GM19463 (cell line): ENCODE results near the gene AAMDC.
"Not testable (repeated sequence)": the region's sequence is repeated elsewhere in the genome, so short reads cannot be mapped to it uniquely, and the experiment has no call there.

Source experiments
- ATAC-seq: cut with Tn5 transposase; IDR thresholded peaks from one replicate; pipeline ENCODE4 v1.9.1; 2021; ENCODE audit warnings: mild to moderate bottlenecking, moderate library complexity; ENCODE audit not compliant: unreplicated experiment

Gene AAMDC

DNA sequence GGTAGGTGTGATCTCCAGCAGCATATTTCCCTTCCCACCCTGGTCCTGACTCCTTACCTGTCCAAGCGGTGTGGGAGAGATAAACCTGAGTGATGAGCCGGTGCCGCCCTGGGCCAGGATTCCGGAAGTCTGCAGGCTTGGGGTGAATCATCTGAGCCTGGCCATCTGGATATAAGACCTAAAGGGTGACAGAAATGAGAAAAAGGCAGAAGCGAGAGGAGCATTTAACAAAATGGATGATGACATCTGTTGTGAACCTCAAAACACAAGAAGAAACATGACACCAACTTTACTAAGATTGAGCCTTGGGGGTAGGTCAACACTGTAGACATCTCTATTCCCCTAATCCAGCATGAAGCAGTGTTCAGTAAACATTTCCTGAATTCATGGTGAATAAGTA lies 62.8 kb downstream of the AAMDC start:
- ATAC-seq, result no peak

DNA sequence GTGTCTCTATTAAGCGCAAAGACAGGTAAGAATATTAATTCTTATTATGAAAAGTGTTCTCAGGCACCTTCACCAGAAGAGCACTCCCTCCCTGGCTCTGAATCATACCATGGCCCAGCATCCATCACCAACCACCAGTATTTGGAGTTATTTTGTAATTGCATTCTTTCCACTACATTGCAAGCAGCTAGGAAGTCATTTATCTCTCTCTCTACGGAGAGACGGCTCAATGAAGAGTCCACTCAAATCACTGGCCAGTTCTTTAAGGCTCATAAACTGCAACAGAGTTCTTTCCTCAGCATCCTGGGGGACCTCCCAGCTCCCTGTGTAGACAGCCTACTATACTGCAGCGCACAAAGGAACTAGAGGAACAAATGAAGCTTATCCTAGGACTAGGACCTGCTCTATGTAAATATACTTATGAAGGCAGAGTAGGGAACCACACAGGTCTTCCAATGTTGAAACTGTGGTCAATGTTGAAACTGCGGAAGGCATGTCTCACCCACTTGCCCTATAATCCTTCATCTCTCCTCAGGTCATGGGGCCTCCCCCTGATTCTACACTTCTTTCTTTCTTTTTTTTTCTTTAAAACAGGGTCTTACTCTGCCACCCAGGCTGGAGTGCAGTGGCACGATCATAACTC lies 63.4 kb downstream of the AAMDC start:
- ATAC-seq, result no peak

DNA sequence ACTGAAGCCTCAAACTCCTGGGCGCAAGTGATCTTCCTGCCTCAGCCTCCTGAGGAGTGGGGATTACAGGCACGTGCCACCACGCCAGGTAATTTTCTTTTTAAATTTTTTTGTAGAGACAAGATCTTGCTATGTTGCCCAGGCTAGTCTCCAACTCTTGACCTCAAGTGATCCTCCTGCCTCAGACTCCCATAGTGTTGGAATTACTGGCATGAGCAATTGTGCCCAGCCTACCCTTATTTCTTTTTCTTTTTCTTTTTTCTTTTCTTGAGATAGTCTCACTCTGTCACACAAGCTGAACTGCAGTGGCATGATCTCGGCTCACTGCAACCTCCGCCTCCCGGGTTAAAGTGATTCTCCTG lies 63.9 kb downstream of the AAMDC start:
- ATAC-seq, result no peak

DNA sequence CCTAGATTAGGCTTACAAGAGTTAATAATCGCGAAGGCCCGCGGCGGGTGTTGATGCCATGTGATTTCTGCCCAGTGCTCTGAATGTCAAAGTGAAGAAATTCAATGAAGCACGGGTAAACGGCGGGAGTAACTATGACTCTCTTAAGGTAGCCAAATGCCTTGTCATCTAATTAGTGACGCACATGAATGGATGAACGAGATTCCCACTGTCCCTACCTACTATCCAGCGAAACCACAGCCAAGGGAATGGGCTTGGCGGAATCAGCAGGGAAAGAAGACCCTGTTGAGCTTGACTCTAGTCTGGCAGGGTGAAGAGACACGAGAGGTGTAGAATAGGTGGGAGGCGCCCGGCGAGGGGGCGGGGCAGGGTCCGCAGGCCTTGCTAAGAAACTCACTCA lies 65.5 kb downstream of the AAMDC start:
- ATAC-seq, result no peak

DNA sequence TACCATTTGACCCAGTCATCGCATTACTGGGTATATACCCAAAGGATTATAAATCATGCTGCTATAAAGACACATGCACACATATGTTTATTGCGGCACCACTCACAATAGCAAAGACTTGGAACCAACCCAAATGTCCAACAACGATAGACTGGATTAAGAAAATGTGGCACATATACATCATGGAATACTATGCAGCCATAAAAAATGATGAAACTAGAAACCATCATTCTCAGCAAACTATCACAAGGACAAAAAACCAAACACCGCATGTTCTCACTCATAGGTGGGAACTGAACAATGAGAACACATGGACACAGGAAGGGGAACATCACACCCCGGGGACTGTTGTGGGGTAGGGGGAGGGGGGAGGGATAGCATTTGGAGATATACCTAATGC lies 68.1 kb downstream of the AAMDC start:
- not testable (repeated sequence) for ATAC-seq

DNA sequence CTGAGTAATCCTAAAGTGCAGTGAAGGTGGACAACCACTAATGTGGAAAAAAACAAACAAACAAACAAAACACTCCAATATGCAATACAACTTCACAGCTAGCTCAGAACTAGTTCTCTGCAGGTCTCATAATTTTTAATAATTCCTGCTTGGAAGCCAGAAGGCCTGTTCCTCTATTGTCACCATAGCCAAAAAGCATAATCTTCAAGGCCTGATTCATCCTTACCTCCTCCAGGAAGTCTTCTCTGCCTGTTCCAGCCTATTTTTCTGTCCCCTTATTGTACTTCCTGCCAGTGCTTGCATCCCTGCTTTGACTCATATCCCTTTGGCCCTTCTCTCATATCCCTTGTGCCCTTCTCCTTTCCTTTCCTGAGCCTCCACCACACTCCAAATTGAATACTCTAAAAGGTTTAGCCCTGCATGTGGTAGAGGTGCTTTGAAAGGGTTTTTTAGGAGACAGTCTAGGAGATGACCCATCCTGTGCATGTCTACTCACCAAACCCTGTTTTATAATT lies 69.2 kb downstream of the AAMDC start:
- not testable (repeated sequence) for ATAC-seq

DNA sequence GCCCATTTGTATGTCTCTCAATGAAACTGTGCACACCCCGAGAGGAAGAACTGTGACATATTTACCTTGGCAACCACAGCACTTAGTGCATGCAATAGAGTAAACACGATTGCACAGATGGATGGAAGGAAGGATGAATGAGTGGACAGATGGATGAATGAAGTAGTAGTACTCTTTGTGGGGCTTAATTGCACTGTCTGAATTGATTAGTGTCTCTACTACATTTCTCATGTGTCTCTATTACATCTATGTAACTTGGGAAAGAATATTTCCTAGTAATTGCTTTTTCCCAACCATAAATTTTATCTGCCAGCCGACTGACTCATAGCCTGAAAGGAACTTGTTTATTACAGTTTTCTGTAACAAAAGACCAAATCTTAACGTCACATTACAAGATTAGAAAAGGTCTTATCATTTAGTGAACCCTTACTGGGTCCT lies 69.7 kb downstream of the AAMDC start:
- not testable (repeated sequence) for ATAC-seq

DNA sequence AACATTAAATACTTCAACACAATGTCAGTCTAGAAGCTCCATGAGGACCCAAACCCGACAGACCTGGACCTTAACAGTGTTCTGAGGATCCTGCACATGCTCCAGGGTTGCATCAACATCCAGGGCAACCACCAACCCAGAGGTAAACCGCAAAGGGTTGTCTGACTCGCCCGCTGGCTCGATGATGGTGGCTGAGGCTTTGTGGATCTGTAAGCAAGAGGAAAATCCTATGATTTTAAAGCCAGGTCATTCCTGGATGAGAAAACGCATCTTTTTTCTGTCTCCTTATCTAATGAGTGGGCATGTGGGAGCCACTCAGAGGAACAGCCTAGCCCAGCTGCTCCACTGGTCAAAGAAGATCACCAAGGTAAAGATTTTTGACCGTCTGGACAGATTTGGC lies 70.3 kb downstream of the AAMDC start:
- ATAC-seq, result not testable (repeated sequence)

DNA sequence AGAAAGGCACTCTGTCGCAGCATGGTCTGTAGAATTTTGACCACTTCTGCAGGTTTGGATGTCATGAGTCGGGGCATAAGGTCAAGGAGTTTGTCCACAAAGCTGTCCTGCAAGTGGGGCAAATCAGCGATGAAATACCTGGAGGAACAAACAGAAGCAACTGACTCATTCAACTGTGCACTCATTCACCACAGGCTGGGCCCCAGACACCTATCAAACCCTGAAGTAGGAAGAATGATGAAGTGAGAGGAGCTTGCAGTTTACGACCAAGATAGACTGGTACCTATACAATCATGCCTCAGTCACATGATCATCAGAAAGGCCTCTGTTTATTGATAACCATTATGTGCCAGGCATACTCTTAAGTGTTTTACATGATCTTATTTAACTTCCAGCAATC lies 70.8 kb downstream of the AAMDC start:
- not testable (repeated sequence) for ATAC-seq

DNA sequence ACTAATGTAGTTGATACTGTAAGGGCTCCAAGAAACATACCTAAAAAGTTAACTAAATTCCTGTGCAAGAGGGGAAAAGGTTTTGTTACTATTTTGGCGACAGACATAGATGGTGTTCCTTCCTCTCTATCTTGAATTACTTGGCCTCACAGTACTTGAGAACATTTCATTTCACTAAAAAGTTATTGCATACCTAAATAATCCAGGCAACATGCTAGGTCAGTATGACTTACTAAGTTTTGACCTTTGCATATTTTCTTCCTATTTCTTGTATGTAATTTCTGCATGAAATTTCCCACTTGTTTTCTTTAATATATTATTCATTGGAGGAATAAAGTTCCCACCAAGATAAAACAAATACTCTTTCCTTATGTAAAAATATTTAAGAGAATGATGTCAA lies 74.0 kb downstream of the AAMDC start:
- ATAC-seq, result not testable (repeated sequence)

DNA sequence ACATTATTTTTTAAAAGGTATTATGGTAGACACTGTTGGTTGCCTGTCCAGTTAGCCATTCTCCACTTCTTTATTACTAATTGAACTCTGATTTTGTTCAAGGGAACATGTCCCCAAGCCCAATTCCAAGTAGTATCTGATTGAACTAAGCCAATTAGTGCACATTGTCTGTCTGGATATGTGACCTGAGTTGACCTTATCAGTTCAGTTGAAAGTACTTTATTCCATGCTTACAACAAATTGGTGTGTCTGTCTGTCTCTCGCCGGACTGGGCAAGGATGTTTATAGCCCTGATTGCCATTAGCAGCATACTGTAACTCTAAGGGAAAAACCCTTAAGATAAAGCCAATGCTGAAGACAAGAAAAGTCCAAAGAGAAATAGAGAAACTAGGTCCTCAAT lies 87.9 kb downstream of the AAMDC start:
- no peak for ATAC-seq

DNA sequence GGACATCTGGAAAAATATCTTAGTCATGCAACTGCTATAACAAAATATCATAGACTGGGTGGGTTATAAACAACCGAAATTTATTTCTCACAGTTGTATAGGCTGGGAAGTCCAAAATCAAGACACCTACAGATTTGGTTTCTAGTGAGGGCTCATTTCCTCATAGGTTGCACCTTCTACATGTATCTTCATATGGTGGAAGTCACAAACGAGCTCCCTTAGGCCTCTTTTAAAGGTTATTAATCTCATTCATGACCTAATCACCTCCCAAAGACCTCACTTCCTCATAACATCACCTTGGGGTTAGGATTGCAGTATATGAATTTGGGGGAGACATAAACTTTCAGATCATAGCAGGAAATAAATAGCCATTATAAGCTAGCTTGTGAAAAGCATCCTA lies 88.3 kb downstream of the AAMDC start:
- ATAC-seq, result no peak

DNA sequence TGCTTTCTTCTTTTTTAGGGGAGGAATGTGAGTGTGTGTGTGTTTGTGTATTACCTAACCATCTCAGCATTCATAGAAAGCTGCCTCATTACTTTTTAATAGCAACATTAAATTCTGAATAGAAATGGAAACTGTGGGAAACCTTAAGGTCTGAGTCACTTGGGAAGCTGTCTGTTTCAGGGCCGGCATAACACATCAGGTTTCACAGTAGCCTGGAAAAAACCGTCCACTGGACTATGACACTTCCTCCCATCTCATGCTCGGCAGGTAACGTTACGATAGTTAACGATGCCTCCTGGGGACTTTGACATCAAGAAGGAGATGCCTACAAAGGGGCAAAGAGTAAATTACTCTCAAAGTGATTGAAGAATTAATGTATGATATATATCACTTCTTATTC lies 89.9 kb downstream of the AAMDC start:
- ATAC-seq, result not testable (repeated sequence)

DNA sequence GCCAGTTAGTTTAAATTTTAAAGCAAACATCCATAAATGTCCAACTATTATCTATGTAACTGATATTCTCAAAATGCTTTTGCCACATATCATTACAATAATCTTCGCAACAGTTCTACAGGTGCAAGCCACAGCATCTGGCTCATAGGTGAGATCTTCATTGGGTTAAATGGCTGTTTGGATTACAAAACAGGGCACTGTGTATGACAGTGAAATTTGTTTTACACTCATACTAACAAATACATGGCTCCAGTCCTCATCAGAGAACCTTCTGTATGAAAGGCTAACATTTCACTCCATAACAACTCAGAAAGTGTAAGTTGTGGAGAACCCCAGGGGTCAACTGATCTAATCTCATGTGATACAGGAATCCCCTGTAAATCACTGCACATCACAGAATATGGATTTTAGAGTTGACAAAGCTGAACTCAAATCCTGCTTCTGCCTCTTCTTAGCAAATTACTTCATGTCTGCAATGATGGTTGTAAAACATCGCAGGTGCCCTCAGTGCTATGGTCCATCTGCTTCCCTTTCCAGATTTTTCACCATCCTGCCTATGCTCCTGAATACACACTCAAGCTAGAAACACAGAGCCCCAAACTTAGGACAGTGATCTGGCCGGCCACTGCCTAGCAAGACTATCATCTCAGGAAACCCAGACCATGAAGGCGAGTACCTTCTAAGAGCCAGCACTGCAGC lies 92.8 kb downstream of the AAMDC start:
- ATAC-seq, result not testable (repeated sequence)

DNA sequence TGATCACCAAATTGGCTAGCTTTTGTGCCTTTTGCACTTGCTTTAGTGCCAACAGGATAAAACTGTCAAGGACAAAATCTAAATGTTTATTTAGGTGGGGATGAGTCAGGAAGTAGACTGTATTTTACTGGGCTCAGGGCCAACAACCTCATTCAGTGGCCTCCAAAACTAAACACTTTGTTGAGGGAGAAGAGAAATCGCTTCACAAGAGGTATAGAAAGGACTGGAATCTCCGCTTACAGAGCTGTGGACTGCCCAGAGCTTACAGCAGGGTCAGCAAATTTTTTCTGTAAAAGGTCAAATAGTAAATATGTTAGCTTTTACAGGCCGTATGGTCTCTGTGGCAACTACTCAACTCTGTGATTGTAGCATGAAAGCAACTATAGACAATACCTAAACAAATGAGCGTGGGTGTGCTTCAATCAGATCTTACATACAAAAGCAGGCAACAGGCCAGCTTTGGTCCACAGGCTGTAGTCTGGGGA lies 93.4 kb downstream of the AAMDC start:
- ATAC-seq, result not testable (repeated sequence)

DNA sequence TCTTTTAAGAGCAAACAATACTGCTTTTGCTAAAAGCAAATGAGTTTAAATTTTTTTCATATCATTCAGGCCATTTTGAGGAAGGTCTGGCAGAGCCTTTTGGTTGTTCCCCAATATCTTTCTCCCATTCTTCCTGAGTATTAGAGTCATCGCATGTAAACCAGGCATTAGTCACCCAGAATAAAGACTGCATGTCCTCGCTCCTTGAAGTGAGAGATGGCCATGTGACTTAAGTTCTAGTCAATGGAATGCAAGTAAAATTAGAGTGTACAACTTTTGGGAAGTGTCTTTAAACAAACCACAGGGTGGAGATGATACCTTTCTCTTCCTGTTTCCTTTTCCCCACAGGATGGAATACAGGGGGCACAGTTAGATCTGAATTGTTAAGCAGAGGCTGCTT lies 96.8 kb downstream of the AAMDC start:
- not testable (repeated sequence) for ATAC-seq
